GM18861 (cell line): ENCODE data around the gene NBDY.
"Not testable (repeated sequence)": the region's sequence is repeated elsewhere in the genome, so short reads cannot be mapped to it uniquely, and the experiment has no call there.

ENCODE experiments used
- ATAC-seq: cut with Tn5 transposase; IDR thresholded peaks from one replicate; pipeline ENCODE4 v1.9.1; 2021; ENCODE audit not compliant: unreplicated experiment

Gene NBDY

GRCh38 chrX:56764153-56764974 is 35.3 kb downstream of the NBDY start:
- peak; percentile 41 for ATAC-seq

GRCh38 chrX:56764975-56765791 is 36.1 kb downstream of the NBDY start:
- ATAC-seq: no peak

GRCh38 chrX:56765811-56766553 is 36.9 kb downstream of the NBDY start:
- ATAC-seq: no peak

GRCh38 chrX:56766554-56767347 is 37.7 kb downstream of the NBDY start:
- no peak for ATAC-seq

GRCh38 chrX:56767348-56768119 is 38.5 kb downstream of the NBDY start:
- ATAC-seq: peak; percentile 21

GRCh38 chrX:56768120-56768660 is 39.1 kb downstream of the NBDY start:
- ATAC-seq: peak; percentile 25

GRCh38 chrX:56772675-56773521 is 43.9 kb downstream of the NBDY start:
- ATAC-seq: peak; percentile 38

- ATAC-seq: peak; percentile 29
Measured at GRCh38 chrX:56773522-56774060, 44.5 kb downstream of the NBDY start.

GRCh38 chrX:56778099-56778923 is 49.3 kb downstream of the NBDY start:
- ATAC-seq: peak; percentile 30

GRCh38 chrX:56778924-56779468 is 50.0 kb downstream of the NBDY start:
- ATAC-seq: peak; percentile 50

- not testable (repeated sequence) for ATAC-seq
Measured at GRCh38 chrX:56780681-56781649, 51.9 kb downstream of the NBDY start.

- no peak for ATAC-seq
Measured at GRCh38 chrX:56782352-56782751, 53.3 kb downstream of the NBDY start.

- ATAC-seq: no peak
Measured at GRCh38 chrX:56782791-56783449, 53.9 kb downstream of the NBDY start.

GRCh38 chrX:56783450-56783831 is 54.4 kb downstream of the NBDY start:
- no peak for ATAC-seq

- no peak for ATAC-seq
Measured at GRCh38 chrX:56783996-56784620, 55.1 kb downstream of the NBDY start.
